Chondrocyte (in vitro differentiated cells): ENCODE data around the gene SREK1. TPM values are rescaled to one million over a fixed set of nuclear protein-coding genes. Genes with fewer than 3 reads are reported as not detected.

Experiments
- DNase-seq: peaks from one replicate; pipeline ENCODE4 v3.0.0; 2021; ENCODE audit warnings: mixed read lengths, low spot score
- H3K27ac Mint-ChIP-seq: one replicate; pipeline ENCODE4 v1.8.0; 2021; ENCODE audit warnings: mild to moderate bottlenecking, moderate library complexity, mixed read lengths; ENCODE audit not compliant: unreplicated experiment
- H3K27me3 Mint-ChIP-seq: 2 replicates; pipeline ENCODE4 v1.8.0; 2021; ENCODE audit warnings: low read depth, mixed read lengths
- H3K36me3 Mint-ChIP-seq: 2 replicates; pipeline ENCODE4 v1.8.0; 2021; ENCODE audit warnings: low read depth, mixed read lengths
- H3K4me1 Mint-ChIP-seq: 2 replicates; pipeline ENCODE4 v1.8.0; 2021; ENCODE audit warnings: low read depth, mild to moderate bottlenecking, mixed read lengths
- H3K4me3 Mint-ChIP-seq: one replicate; pipeline ENCODE4 v1.8.0; 2021; ENCODE audit warnings: mild to moderate bottlenecking, moderate library complexity, mixed read lengths; ENCODE audit not compliant: unreplicated experiment
- H3K9me3 Mint-ChIP-seq: 2 replicates; pipeline ENCODE4 v1.8.0; 2021; ENCODE audit warnings: low read depth, mixed read lengths
- total RNA-seq: library from RNA; stranded (reverse); gene quantifications from 3 replicates; pipeline ENCODE4 v1.2.1, GENCODE V29; 2021
- TF ChIP-seq, protein P1 (sequence below): fragments of 200-600 bp; sonication (generic); IDR thresholded peaks from 2 replicates; pipeline ENCODE4 v1.5.0; 2021; ENCODE audit warnings: antibody characterized with exemption, mild to moderate bottlenecking, moderate library complexity

The SREK1 gene
- total RNA-seq, 1 donor from 2014 or later: 51.0 TPM

DNA sequence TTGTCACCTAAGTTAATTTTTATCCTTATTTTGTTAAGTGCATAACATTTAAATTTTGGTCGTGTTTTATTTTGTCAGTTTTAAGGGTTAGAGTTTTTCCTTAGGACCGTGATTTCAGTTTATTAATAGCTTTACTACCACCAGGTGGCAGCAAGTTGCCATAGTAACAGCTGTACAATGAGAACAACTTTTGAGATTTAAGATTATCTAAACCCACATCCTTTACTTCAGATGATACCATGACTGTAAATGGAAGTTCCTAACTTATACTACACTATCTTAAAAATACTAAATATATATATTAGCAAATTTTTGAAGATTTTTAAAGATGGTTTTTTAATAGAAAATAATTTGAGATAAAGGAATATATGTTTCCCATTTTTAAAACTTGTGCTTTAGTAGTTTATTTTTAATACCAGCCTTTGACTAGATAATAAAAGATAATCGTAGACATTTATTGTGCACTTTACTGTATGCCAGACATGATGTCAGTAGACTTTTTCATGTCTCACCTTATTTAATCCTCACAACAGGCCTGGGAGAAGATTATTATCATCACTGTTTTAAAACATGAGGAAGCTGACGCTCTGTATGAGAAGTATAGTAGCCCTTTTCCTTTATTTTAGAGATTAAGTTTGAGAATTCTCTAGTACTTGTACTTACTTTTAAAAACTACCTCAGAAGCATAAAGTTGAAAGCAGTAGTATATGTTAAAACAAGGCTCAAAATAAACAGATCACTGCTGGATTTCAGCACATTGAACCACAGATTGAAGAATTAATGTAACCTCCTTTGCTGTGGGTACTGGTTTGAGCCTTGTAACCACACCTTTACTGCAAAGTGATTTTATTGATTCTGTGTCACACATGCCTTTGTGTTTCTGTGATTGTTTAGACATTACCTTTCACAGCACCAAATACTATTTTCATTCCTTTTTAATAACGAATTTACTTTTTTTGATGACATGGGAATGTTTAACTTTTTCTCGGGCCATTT is 27.5 kb downstream of the SREK1 start:
- Mint-ChIP-seq H3K4me3 (no peak overlapping the region), H3K9me3 (no peaks in the 10 kb centered on the region), H3K4me1 (peaks cover 3% of the 10 kb centered on the region), H3K27me3 (no peaks in the 10 kb centered on the region), H3K27ac (peak overlapping the region; percentile 74), H3K36me3 (peaks cover 24% of the 10 kb centered on the region)
- TF ChIP-seq, protein P1, sequence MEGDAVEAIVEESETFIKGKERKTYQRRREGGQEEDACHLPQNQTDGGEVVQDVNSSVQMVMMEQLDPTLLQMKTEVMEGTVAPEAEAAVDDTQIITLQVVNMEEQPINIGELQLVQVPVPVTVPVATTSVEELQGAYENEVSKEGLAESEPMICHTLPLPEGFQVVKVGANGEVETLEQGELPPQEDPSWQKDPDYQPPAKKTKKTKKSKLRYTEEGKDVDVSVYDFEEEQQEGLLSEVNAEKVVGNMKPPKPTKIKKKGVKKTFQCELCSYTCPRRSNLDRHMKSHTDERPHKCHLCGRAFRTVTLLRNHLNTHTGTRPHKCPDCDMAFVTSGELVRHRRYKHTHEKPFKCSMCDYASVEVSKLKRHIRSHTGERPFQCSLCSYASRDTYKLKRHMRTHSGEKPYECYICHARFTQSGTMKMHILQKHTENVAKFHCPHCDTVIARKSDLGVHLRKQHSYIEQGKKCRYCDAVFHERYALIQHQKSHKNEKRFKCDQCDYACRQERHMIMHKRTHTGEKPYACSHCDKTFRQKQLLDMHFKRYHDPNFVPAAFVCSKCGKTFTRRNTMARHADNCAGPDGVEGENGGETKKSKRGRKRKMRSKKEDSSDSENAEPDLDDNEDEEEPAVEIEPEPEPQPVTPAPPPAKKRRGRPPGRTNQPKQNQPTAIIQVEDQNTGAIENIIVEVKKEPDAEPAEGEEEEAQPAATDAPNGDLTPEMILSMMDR: peak; percentile 86
- DNase-seq: no peak

DNA sequence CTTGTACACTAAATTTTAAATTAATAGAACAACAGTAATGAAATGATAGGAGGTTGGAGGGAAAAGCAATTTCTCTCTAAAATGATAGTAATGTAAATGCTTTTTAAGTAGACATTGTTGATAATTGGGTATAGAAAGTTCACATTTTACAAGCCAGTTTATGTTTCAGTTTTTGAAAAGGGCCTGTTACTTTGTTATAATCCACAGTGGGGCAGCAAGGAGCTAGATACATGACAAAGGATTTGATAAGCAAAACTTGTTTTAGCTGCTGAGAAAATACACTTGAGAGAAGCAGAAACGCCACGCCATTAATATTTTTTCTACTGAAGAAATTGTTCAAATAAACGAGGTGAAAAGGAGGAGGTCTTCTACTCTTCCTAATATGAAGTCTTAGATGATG is 30.2 kb downstream of the SREK1 start:
- H3K4me1 Mint-ChIP-seq: peaks cover 3% of the 10 kb centered on the region
- H3K27me3 Mint-ChIP-seq: no peaks in the 10 kb centered on the region
- H3K9me3 Mint-ChIP-seq: no peaks in the 10 kb centered on the region
- H3K4me3 Mint-ChIP-seq: no peak overlapping the region
- no peak overlapping the region for H3K27ac Mint-ChIP-seq
- TF ChIP-seq, protein P1: peak; percentile 75
- no peak for DNase-seq
- H3K36me3 Mint-ChIP-seq: peaks cover 39% of the 10 kb centered on the region

DNA sequence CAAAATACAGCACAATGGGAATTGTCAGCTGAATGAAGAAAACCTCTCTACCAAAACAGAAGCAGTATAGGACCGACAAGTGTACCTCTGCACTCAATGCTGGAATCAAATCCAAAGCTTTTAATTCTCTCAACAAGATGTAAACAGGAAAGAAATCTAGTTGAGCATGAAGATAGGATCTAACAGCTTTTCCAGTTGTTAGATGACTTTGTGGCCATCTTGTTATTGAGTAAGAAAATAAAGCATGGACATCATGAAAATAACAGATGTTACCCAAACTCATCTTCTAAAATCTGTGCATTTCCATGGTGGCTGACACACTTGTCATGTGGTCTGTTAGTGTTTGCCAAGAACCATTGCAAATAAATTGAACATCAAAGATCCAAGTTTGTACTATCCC is 34.7 kb downstream of the SREK1 start:
- TF ChIP-seq, protein P1: no peak
- H3K4me3 Mint-ChIP-seq: no peak overlapping the region
- no peaks in the 10 kb centered on the region for H3K27me3 Mint-ChIP-seq
- H3K4me1 Mint-ChIP-seq: no peaks in the 10 kb centered on the region
- H3K36me3 Mint-ChIP-seq: peaks cover 38% of the 10 kb centered on the region
- H3K27ac Mint-ChIP-seq: no peak overlapping the region
- DNase-seq: no peak
- no peaks in the 10 kb centered on the region for H3K9me3 Mint-ChIP-seq

DNA sequence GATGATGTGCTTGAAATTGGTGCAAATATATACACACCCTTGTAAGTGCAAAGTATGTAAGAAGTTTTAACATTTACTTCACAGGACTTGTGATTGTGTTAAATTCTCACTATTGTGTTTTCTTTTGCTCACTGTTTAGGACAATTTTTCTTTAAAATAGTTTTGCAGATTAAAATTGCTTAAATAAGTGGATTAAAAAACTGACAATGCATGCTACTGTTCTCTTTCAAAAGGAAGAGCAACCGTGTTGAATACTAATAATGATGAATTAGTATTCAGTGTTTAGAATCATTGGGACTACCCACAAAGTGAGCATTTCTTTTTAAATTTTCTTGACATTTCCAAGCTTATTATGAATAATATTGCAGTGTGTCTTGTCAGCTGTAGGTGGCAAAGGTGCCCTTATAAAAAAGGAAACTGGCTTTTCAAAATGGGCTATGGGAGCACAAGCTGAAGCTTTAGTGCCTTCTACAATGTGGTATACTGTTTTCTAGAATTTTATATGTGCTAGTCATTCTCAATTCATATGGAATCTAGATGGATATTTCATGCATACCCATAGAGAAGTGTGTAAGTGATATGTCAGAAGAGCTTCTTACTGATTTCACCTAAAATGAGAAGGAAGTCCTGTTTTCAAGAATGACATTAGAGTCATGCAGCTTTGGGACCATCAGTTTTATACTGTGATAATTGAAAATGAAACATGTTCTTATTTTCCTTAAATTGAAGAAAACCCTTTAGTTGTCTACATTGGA is 35.4 kb downstream of the SREK1 start:
- Mint-ChIP-seq H3K27me3 (no peaks in the 10 kb centered on the region), H3K4me1 (no peaks in the 10 kb centered on the region), H3K27ac (no peak overlapping the region), H3K9me3 (no peaks in the 10 kb centered on the region), H3K36me3 (peaks cover 38% of the 10 kb centered on the region), H3K4me3 (no peak overlapping the region)
- TF ChIP-seq, protein P1: no peak
- DNase-seq: no peak
